Astrocyte of the hippocampus (primary cell): ENCODE measurements around the gene NUDT1.

ENCODE experiments used
- DNase-seq: peaks from one replicate; pipeline ENCODE4 v3.0.0; 2011; ENCODE audit warnings: low read depth, low spot score

Gene NUDT1

DNA sequence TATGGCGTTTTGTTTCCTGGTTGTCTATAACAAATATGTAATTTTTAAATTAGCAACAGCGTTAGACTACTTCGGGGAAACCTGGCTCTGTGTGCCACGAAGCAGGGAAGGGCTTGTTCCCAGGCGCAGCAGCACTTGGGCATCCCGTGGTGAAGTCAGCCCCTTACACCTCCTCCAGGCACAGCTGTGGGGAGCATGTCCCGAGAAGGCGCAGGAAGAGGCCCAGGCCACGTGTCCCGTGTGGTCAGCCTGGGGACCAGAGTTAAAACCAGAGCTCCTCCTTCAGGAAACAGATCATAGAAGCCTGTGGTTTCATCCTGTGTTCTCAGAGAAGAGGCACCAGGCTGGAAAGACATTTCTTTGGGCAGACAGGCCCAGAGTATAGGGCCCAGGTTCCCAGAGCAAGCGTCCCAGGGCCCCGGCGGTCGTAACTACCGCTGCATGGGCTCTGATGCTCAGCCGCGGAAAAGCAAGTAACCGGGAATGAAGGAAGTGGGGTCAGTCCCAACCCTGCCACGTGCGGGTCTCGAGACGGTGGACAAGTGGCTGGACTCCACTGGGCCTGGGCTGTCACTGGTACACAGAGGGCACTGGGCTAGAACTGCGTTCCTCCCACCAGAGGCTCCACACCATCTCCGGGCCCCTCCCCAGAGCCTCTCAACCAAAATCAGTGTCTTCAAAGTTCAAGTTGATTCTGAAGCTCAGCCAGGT lies 7.1 kb downstream of the NUDT1 start:
- DNase-seq, result peak; percentile 90

DNA sequence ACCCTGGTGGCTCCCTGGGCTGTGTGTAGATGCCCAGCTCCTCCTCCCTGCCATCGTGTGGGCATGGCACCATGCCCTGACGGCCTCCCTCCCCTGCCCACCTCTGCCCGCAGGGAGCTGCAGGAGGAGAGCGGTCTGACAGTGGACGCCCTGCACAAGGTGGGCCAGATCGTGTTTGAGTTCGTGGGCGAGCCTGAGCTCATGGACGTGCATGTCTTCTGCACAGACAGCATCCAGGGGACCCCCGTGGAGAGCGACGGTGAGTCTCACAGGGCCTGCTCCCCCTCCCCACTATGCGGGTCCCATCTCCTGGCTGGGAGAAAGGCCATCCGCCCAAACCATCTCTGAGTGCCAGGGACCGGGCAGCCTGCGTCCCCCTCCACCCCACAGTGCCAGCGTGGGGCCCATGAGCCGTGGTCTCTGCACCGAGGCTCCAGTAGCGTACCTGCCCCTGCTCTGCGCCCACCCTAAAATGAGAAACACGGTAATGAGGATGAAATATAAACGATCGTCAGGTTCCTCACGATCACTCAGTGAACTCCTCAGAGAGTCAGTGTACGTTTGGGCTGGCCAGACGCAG lies 7.8 kb downstream of the NUDT1 start:
- DNase-seq, result no peak

DNA sequence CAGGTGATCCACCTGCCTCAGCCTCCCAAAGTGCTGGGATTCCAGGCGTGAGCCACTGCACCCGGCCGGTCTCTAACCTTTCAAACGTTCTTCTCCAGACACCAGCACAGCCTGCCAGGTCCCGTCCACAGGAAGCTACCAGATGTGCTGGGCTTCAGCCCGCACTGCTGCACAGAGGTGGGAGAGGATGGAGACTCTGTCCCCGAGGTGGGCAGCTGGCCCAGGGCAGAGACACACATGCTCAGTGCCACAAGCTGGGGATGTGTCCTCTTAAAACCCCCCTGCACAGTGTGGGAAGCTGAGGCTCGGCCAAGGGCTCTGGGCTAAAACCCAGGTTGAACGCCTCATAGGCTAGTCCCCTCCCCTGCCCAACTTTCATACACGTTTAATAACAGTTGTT lies 9.4 kb downstream of the NUDT1 start:
- DNase-seq, result no peak

DNA sequence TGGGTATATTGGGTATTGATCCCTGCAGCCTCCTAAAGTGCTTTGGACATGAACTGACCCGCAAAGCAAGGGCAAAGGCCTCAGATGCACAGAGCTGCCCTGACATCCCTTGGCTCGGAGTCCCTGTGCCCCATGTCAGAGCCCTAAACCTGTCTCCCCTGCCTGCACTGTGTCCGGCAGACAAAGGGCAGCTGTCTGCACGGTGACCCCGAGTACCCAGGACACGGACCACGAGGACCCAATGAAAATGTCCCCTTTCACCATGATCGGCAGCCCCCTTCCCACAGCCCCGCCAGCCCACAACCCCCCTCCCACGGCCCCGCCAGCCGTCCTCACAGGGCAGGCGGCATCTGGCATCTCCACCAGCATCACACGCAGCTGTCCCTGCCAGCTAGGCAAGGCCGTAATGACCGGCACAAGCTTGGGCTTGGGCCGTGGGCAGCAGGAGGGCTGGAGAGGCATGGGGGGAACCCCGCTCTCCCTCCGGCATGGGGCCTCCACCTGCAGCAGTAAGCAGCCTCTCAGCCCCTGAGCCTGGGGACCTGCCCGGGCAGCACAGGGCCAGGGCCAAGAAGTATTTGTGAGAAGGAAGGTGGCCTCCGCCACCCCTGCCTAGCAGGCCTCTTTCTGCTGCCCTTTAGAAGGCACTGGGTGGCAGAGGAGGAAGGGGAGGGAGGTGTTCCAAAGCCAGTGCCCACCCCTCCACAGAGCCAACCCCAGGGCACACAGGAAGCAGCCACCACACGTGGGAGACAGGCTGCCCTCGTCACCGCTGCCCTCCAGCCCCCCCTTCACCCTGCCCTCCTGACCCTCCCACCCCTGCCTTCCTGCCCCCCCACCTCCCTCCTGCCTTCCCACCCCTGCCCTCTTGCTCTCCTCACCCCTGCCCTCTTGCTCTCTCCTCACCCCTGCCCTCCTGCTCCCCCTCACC lies 10.1 kb downstream of the NUDT1 start:
- DNase-seq, result no peak

DNA sequence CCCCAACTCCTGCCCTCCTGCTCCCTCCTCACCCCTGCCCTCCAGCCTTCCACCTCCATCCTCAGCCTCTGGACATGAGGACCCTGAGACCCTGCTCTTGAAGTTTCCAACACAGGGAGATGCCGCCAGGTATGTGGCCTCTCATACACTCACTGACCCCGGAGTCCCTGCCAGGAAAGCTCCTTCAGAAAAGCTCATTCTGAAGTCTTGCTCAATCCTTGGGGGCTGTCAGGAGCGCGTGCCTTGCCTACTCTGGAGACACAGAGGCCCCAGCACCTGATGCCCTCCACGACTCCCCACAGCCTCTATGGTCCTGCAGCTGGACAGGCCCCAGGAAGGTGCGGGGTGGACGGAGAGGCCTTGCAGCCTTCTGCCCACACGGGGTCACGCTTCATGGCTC lies 11.0 kb downstream of the NUDT1 start:
- DNase-seq, result no peak

DNA sequence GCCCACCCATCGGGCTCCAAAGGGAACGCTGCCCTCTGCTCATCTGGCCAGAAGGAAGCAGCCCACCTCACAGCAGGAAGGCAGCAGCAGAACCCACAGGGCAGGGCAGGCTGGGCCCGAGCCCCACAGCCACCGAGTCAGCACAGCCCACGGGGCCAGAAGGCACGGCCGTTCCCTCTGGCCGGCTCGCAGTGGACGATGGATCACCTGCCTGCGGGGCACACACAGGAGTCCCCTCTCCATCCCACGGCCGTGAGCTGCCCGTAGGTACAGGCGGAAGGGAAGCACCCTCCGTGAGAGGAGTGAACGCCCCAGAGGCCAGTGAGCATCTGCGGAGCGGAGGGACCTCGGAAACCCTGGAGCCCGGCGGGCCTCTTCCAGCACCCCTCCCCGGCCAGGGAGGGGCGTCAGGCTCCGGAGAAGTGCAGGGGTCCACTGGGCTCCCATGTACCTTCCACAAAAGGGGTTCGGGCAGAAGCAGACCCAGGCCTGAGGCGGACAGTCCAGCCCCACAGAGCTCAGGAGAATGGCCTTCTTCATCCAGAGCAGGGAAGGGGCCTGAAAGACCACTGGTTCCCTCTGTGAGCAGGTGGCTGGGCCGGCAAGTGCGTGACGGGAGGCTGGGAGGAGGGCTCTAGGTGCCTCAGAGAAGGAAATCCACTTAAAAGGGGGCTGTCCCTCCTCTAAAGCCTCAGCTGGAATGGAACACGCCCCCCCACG lies 11.7 kb downstream of the NUDT1 start:
- DNase-seq, result no peak

DNA sequence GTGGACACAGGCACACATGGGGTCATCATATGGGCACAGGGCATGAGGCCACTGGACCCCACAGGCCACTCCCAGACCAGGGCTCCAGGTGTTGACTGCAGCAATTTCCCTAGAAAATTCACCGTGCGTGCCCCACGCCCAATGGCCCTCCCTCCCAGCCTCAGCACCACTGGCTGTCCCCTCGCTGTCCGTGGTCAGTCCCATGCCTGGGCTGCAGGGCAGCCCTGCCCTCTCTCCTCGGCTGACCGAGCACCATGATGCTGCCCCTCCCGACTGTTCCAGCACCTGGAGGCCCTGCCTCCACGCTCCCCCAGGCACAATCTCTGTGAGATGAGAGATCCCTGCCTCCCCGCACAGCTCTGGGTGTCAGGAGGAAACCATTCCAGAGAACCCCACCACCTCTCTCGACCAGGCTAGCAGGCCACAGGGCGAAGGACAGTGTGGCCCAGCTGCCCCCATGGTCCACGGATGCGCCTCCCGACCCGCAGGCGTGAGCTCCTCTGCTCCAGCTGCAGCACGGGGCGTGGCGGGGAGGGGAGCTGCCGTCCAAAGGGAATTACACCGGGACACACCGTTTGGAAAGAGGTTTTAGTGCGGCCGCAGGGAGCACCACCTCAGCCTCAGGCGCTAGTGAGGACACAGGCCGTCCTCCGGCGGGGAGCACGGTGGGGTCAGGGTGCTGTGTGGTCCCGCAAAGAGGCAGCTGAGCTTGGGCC lies 12.6 kb downstream of the NUDT1 start:
- no peak for DNase-seq

DNA sequence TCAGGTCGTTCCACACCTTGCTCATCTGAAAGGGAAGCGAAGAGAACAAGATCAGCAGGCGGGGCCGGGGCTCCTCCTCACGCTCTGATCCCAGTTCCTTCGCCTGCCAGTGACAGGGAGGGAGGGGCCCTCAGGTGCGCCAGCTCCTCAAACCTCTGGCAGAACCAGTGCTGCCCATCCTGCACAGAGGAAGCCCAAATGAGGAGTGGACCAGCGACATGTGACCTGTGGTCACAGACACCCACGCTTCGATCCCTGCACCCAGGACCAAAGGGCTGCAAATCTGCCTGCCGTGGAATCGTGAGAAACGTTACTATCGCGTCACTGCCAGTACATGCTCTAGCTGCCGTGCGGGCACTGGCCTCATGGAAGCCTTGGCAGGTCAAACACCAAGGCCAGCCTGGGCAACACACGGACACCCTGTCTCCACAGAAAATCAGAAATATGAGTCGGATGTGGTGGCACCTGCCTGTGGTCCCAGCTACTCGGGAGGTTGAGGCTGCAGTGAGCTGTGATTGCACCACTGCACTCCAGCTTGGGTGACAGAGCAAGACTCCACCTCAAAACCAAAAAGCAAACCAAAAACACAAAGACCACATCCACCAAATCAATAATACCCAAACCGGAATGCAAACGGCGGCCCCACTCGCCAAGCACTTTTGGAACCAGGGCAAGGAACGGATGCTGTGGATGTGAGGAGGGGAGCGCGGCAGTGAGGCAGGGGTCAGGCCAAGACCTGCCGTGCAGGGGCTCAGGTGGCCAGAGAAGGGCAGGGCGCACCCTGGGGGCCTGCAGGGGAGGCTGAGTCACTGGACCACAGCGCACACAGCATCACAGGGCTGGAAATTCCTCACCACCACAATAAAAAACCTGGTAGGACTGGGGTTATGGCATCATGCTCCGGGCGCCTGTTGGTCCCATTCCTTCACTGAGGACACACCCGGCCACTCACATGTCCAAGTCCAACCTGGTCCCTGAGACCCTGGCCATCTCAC lies 13.4 kb downstream of the NUDT1 start:
- DNase-seq, result peak; percentile 85

DNA sequence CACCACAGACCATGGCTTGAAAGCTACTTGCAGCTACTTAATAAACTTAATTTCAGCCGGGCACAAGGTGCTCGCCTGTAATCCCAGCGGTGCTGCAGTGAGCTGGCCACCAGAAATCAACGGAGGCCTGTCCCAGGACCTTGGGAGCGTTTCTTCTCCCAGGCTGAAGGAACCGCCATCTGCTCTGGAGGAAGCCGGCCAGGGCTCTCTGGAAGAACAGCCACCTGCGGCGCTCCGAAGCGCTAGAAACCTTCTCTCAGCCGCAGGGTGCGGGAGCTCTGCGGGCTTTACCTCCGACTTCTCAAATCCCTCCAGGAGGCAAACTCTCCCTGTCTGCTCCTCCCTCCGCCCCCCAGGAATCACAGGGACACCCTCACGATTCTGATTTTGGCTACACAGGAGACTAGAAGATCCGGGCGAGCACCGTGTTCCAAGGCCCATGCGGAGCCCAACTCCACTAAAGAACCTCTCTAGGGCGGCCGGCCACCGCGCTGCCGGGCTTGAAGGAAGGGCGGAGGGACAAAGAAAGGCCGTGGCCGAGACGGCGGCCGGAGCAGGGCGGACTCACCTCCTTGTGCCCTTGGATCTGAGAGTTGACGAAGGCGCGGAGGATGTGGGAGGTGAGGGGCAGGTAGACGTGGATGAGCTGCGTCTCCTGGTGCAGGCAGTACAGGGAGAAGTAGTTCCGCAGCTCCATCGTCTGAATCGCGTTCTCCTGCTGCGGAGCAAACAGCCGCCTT lies 14.4 kb downstream of the NUDT1 start:
- DNase-seq, result no peak

DNA sequence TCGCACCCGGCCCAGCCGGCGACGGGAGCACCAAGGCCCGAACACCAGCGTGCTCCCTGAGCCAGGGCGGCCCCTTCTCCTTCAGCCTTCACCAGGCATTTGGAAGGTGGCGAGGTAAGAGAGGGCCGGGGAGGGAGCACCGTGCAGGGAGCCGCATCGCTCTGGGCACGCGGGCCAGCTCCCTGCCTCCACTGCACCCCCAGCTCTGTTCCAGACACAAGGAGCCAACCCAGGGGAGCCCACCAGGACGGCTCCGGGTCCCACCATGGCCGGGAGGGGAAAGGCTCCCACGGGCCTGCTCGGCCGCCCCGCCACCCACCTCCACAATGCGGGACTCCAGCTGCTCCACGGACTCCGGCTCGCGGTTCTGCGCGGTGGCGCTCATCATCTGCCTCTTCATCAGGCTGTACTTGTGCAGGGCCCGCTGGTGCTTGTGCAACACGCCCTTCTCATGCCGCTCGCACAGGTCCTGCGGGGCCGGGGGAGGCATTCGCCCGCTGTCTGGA lies 15.1 kb downstream of the NUDT1 start:
- no peak for DNase-seq

DNA sequence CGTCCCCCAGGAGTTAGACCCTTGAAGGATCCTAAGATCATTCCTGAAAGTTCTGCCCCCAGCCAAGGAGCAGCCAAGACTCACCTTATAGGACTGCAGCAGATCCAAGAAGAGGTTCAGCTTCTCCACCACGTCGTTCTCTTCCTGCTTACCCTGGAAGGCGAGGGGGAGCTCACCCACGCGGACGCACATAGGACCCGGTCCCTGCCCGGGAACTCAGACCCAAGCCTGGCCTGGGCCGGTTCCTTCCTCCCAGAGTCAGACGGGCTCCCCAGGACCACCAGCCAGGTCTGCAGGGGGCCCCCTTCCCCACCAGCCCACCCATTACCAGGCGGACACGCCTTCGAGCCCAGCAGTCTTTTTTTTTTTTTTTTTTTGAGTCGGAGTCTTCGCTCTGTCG lies 15.6 kb downstream of the NUDT1 start:
- no peak for DNase-seq

DNA sequence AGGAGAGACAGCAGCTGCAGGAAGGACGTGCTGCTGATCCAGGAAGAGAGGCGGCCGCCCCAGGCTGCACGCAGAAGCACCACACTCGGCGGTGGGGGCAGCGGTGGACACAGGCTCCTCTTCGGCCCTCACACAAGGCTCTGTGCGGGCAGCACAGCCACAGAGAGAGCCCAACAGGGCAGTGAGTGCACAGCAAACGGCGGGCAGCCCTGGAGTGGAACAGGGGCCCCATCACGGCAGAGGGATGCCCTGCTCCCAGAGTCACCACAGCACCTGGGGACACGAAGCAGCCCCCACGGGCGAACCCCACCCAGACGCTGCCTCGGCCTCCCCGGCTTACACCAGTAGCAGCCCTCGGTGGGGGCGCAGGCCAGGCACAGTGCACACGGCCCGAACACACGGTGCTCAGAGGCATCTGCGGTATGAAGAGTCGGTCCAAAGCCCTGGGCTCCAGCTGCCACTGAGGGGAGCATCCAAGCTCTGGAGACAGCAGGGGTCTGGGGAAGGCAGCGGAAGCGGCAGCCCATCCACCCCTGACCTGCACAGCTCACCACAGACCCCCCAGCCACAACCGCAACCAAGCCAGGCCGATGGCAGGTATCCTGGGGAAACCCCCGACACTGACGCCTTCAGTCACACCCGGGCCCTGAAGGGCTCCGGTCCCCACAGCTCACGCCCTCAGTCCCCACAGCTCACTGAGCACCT lies 16.8 kb downstream of the NUDT1 start:
- no peak for DNase-seq

DNA sequence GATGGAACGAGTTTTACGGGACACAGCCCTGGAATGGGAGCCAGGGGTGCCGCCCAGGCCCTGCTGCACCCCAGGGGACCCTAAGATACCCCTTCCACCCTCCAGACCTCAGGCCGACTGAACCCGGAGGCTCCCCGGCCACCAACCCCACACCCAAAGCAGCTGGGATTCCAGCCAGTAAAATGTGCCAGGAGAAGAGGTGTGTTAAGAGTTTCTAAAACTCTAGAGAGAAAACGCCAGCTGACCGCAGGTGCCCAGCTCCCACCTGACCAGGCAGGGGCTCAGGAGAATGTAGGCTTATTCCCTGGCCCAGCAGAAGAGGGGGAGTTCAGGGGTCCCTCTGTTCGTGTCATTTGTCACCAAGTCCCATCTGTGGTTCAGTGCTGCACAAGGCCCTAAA lies 17.5 kb downstream of the NUDT1 start:
- DNase-seq, result no peak

DNA sequence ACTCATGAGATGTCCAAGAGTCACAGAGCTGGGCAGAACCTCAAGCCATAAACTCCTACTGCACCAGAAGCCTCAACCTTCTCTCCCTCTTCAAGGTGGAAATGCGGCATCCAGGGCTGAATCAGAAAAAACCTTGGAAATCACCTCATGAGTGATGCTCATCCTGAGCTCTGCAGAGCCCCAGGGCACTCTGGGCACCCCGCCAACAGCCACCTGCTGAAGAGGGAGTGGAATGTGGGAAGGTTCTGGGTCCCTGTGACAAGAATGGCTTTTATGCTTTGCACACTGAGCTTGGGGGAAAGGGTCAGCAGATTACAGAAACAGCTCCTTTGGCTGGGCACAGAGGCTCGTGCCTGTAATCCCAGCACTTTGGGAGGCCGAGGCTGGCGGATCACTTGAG lies 18.8 kb downstream of the NUDT1 start:
- peak; percentile 50 for DNase-seq

DNA sequence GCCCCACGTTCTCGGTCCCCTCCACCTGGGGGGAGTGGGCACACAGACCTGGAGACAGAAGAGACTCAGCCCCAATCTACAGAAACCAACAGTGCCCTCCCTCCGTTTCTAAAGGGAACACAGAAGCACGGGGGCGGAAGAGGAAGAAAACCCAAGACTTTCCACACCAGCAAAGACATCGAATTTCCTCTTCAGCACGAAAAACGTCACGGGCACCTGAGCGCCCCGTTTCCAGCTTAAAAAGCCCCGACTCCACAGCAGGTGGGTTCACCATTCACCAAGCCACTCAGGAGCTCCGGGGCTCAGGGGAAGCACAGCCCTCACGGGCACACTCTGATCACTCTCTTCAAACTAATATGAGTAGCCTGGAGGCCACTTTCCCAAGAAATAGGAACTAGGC lies 19.6 kb downstream of the NUDT1 start:
- no peak for DNase-seq

DNA sequence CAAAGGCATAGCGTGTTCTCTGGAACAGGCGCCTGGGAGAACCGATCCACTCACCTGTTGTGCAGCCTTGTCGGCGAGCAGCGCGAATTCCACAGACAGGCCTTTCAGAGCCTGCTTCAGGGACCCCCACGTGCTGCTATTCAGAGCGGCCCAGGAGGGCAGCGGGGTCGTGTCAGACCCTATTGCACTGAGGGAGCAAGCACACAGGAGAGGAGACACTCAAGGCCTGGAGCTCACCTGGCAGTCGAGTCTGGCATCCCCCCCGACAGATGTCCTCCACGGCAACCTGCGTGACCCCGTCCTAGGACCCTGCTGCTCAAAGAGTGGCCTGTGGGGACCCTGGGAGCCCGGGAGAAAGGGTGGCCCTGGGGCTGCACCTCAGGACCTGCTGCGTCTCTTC lies 21.1 kb downstream of the NUDT1 start:
- DNase-seq, result no peak

DNA sequence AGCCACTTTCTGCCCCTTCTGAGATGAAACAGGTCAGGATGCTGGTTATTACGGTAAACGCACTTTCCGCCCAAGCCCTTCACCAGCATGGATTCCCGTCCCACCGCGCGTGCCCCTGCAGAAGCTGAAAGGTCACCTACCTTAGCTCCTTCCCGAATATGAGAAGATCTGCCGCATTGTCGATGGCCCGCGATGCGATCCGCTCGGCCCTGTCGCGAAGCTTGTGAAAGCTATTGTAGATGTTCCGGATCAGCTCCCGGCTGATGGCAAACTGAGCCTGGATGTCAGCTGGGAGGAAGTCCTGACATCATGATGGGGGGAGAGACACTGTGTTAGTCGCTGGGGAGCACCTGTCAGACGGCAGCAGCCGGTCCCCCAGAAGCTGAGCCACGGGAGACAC lies 22.1 kb downstream of the NUDT1 start:
- no peak for DNase-seq

DNA sequence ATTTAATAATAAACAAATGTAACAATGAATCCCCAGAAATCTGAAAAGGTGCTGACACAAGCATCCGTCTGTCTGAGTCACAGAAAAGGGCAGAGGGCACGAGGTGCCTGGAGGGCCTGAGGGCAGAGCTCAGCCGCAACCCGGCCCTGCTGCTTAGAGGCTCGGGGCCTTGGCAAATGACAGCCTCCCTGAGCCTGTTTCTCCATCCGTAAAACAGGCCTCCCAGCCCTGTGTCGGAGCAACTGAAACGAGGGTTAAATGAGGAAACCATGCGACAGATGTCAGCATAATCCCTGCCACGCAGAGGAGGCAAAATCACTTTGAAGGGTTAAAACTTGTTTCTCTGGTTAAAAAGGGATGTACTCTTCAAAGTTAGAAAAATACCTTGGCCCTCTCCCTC lies 24.9 kb downstream of the NUDT1 start:
- no peak for DNase-seq
